Caco-2 (cell line): ENCODE measurements around the gene MCHR1. TPM values are rescaled to one million over a fixed set of nuclear protein-coding genes. Genes with fewer than 3 reads are reported as not detected.
A peak's percentile ranks its signal among the peaks of the same experiment; 100 is the strongest.
"Not testable (repeated sequence)": the region's sequence is repeated elsewhere in the genome, so short reads cannot be mapped to it uniquely, and the experiment has no call there.

Experiments used
- BruUV-seq: library from RNA; stranded (reverse); fragments of 400-500 nt; replicated peaks from 2 replicates; lab custom pipeline; 2021; lab: Mats Ljungman, UMichigan
- CTCF ChIA-PET: fragments of 300-600 bp; sonication (Branson Sonifier 250); formaldehyde crosslinking; loops from one replicate; lab custom pipeline; 2022; ENCODE audit warnings: antibody characterized with exemption; lab: Charles Lee
- POLR2A ChIA-PET: fragments of 300-600 bp; sonication (Branson Sonifier 250); formaldehyde crosslinking; loops from one replicate; lab custom pipeline; 2022; ENCODE audit warnings: antibody characterized with exemption; lab: Charles Lee
- DNase-seq, 2 experiments: peaks; one replicate each; pipeline versions ENCODE4 v3.0.0 to v3.0.0-alpha.2; 2020 to 2022
- H3K27me3 ChIP-seq: replicated peaks from 2 replicates; pipeline ENCODE4 v1.6.0; 2011; ENCODE audit warnings: low read length; ENCODE audit not compliant: control insufficient read depth, insufficient read depth
- H3K36me3 ChIP-seq: 2 replicates; pipeline ENCODE4 v1.5.1; 2011; ENCODE audit warnings: low read length; ENCODE audit not compliant: control insufficient read depth, insufficient read depth
- H3K4me1 ChIP-seq: fragments of 250-450 bp; sonication (Bioruptor Pico); 2 replicates; pipeline ENCODE4 v1.5.1; 2020; ENCODE audit warnings: mild to moderate bottlenecking
- H3K4me3 ChIP-seq: 2 replicates; pipeline ENCODE4 v1.5.1; 2011; ENCODE audit warnings: low read depth, mild to moderate bottlenecking, control low read depth, low read length
- H3K9me3 ChIP-seq: fragments of 250-450 bp; sonication (Bioruptor Pico); 2 replicates; pipeline ENCODE4 v1.5.1; 2020; ENCODE audit warnings: mild to moderate bottlenecking, moderate library complexity
- H3K27ac Mint-ChIP-seq: one replicate; pipeline ENCODE4 v1.8.0; 2022; ENCODE audit warnings: mixed read lengths; ENCODE audit not compliant: unreplicated experiment
- H3K27me3 Mint-ChIP-seq: one replicate; pipeline ENCODE4 v1.8.0; 2022; ENCODE audit warnings: mixed read lengths; ENCODE audit not compliant: insufficient read depth, unreplicated experiment
- H3K36me3 Mint-ChIP-seq: one replicate; pipeline ENCODE4 v1.8.0; 2022; ENCODE audit warnings: mild to moderate bottlenecking, mixed read lengths; ENCODE audit not compliant: insufficient read depth, unreplicated experiment
- H3K4me1 Mint-ChIP-seq: one replicate; pipeline ENCODE4 v1.8.0; 2022; ENCODE audit warnings: low read depth, mixed read lengths; ENCODE audit not compliant: unreplicated experiment
- H3K4me3 Mint-ChIP-seq: one replicate; pipeline ENCODE4 v1.8.0; 2022; ENCODE audit warnings: mild to moderate bottlenecking, moderate library complexity, mixed read lengths; ENCODE audit not compliant: unreplicated experiment
- H3K9me3 Mint-ChIP-seq: one replicate; pipeline ENCODE4 v1.8.0; 2022; ENCODE audit warnings: mixed read lengths; ENCODE audit not compliant: unreplicated experiment
- CTCF ChIP-seq, 2 experiments: fragments of 200-600 bp in 1 of 2; IDR thresholded peaks; 1 replicate in 1 of 2; 2 replicates in 1 of 2; pipeline versions ENCODE4 v1.5.1 to v1.8.0; 2011 to 2022; ENCODE audit warnings: antibody characterized with exemption in 1 of 2, control low read depth in 1 of 2, inconsistent platforms in 1 of 2, low read depth in 1 of 2, low read length in 1 of 2, mild to moderate bottlenecking in 1 of 2, moderate library complexity in 1 of 2; ENCODE audit not compliant: insufficient read depth in 1 of 2, severe bottlenecking in 1 of 2, unreplicated experiment in 1 of 2
- intact Hi-C: fragments of 100-400 bp; cut with micrococcal nuclease; formaldehyde crosslinking; loops from one replicate; pipeline ENCODE4 v1.10.0; 2022; ENCODE audit not compliant: unreplicated experiment
- total RNA-seq: library from RNA; stranded (reverse); gene quantifications from 2 replicates; pipeline ENCODE4 v1.2.3, GENCODE V29; 2022

MCHR1 gene
- total RNA-seq, 1 experiment from 2014 or later = not detected

GRCh38 chr22:40714499-40715337, 35.4 kb downstream of the MCHR1 start:
- Mint-ChIP-seq H3K36me3 (peaks cover 7% of the 10 kb centered on the region), H3K4me3 (peak overlapping the region; percentile 66), H3K27ac (peak overlapping the region; percentile 90), H3K4me1 (peaks cover 21% of the 10 kb centered on the region), H3K9me3 (no peaks in the 10 kb centered on the region), H3K27me3 (no peaks in the 10 kb centered on the region)
- Histone ChIP-seq H3K9me3 (no peaks in the 10 kb centered on the region), H3K4me3 (no peak overlapping the region), H3K4me1 (peaks cover 36% of the 10 kb centered on the region), H3K27me3 (no peaks in the 10 kb centered on the region), H3K36me3 (no peaks in the 10 kb centered on the region)
- CTCF ChIA-PET = interaction anchor here (1.1 to 1.6 kb wide), 3 partner anchors 14 to 46 kb away, joined by 4 to 7 read pairs (median 5); no protein-coding TSS in a partner anchor
- no peak for TF ChIP-seq CTCF (IDR thresholded peaks at IDR 0.05; ENCODE audit: insufficient read depth in 1 of 2, low read depth in 1 of 2, low read length in 1 of 2, severe bottlenecking in 1 of 2, unreplicated experiment in 1 of 2)
- POLR2A ChIA-PET = interaction anchor here (0.9 to 1.4 kb wide), 2 partner anchors 32 to 142 kb away, joined by 3 to 4 read pairs; partner anchors contain the start of genes ST13 and XPNPEP3
- BruUV-seq = no TSS peak
- peak; percentile 63 to 72 for DNase-seq
- intact Hi-C loops = no loop called here

GRCh38 chr22:40716116-40716515, 36.8 kb downstream of the MCHR1 start:
- DNase-seq = no peak
- intact Hi-C loops = no loop called here
- peaks cover 7% of the 10 kb centered on the region for H3K36me3 Mint-ChIP-seq
- Histone ChIP-seq H3K9me3 (no peaks in the 10 kb centered on the region), H3K27me3 (no peaks in the 10 kb centered on the region), H3K36me3 (no peaks in the 10 kb centered on the region), H3K4me3 (no peak overlapping the region), H3K4me1 (peaks cover 29% of the 10 kb centered on the region)
- no TSS peak for BruUV-seq
- H3K27me3 Mint-ChIP-seq = no peaks in the 10 kb centered on the region
- H3K27ac Mint-ChIP-seq = no peak overlapping the region
- H3K4me1 Mint-ChIP-seq = peaks cover 23% of the 10 kb centered on the region
- no peak for TF ChIP-seq CTCF (IDR thresholded peaks at IDR 0.05; ENCODE audit: insufficient read depth in 1 of 2, low read depth in 1 of 2, low read length in 1 of 2, severe bottlenecking in 1 of 2, unreplicated experiment in 1 of 2)
- ChIA-PET POLR2A (no interaction called here), CTCF (no interaction called here)
- H3K9me3 Mint-ChIP-seq = no peaks in the 10 kb centered on the region
- H3K4me3 Mint-ChIP-seq = no peak overlapping the region

GRCh38 chr22:40717657-40718056, 38.4 kb downstream of the MCHR1 start:
- intact Hi-C loops, CTCF ChIA-PET, H3K9me3 ChIP-seq, H3K27me3 ChIP-seq, BruUV-seq, H3K4me3 ChIP-seq, DNase-seq, H3K27me3 Mint-ChIP-seq, H3K27ac Mint-ChIP-seq, H3K9me3 Mint-ChIP-seq, H3K36me3 ChIP-seq, H3K4me3 Mint-ChIP-seq, POLR2A ChIA-PET, H3K36me3 Mint-ChIP-seq: not testable (repeated sequence)
- H3K4me1 Mint-ChIP-seq = peaks cover 16% of the 10 kb centered on the region
- peaks cover 18% of the 10 kb centered on the region; the same call in 1 of the 2 replicates for H3K4me1 ChIP-seq
